Stimulated activated naive CD8-positive, alpha-beta T cell treated with anti-CD3 and anti-CD28 coated beads, Interleukin-15, Interleukin-2, amounts not matched to agents 100 U/mL and 50 U/mL, for 24 hours (primary cell): ENCODE measurements around the gene AFF4.
A peak's percentile ranks its signal among the peaks of the same experiment; 100 is the strongest.
"Not testable (repeated sequence)": the region's sequence is repeated elsewhere in the genome, so short reads cannot be mapped to it uniquely, and the experiment has no call there.

Source experiments
- ATAC-seq: fragments of 150-1000 bp; cut with Tn5 transposase; one replicate; pipeline ENCODE4 v1.10.0; 2021
- DNase-seq: peaks from one replicate; pipeline ENCODE4 v3.0.0; 2021

Gene AFF4

GRCh38 chr5:132886064-132886823 is 77.2 kb downstream of the AFF4 start:
- DNase-seq: no peak
- ATAC-seq: no peak

DNA sequence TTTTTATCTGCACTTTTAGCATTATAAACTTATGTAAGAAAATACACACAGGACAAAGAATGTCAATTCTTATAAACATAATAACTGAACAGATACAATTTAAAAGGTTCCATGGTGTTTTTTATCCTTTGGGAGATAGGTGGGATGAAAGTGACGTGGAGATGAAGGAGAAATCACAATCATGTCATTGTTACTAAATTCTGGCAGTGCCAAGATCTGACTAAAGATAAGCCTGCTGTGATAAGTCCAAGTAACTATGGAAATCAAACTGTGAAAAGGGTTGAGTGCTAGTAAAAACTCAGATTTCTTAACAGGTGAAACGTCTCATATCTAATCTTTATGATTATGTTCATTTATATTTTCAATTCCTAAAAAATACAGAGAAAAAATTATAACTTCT is 78.9 kb downstream of the AFF4 start:
- ATAC-seq: no peak
- no peak for DNase-seq

DNA sequence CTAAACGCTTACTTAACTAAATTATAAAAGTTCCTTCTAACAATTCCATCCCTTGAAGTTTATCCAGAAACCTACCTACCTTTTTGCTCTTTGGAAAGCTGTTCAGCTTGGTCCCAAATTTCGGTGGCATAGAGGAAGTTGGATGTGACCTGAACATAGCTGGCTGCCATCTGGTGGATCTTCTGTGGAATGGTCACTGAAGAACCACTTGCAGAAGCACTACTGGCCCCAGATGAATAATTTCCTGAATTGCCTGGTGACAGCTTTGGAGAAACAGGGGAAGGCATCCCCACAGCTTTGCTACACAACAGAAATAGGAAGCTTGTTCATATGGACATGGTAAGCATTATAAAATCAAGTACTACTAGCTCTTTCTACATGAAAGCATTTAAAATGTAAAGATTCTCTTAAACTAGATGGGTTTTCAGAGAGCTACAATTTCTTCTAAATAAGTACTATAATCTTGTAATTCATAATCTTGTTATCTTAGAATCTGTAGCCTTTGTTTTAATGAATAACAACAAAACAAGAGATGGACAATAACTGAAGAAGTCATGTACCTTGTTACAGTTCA is 80.1 kb downstream of the AFF4 start:
- ATAC-seq (peak; percentile 46), DNase-seq (peak; percentile 16)

GRCh38 chr5:132877938-132878337 is 85.5 kb downstream of the AFF4 start:
- no peak for ATAC-seq
- no peak for DNase-seq

- ATAC-seq: no peak
These were observed 86.0 kb downstream of the AFF4 start for GRCh38 chr5:132877466-132877865.

GRCh38 chr5:132876020-132876759 is 87.2 kb downstream of the AFF4 start:
- DNase-seq: no peak
- no peak for ATAC-seq

More at GRCh38 chr5:132877466-132877865, 86.0 kb downstream of the AFF4 start:
- DNase-seq: no peak

GRCh38 chr5:132873930-132874271 is 89.5 kb downstream of the AFF4 start:
- DNase-seq (no peak), ATAC-seq (no peak)

- ATAC-seq (no peak), DNase-seq (no peak)
These were observed 90.1 kb downstream of the AFF4 start, which contains the start of gene LEAP2 for GRCh38 chr5:132873119-132873929. Gene LEAP2 (plus strand): TSS chr5:132873668. CDS start chr5:132873695, 27 bp downstream.

GRCh38 chr5:132872788-132873118 is 90.7 kb downstream of the AFF4 start:
- ATAC-seq (no peak), DNase-seq (no peak)

GRCh38 chr5:132871459-132872284 is 91.8 kb downstream of the AFF4 start:
- no peak for DNase-seq
- ATAC-seq: no peak

GRCh38 chr5:132870801-132871200 is 92.6 kb downstream of the AFF4 start:
- ATAC-seq (no peak), DNase-seq (no peak)

GRCh38 chr5:132868754-132869153 is 94.7 kb downstream of the AFF4 start:
- no peak for ATAC-seq
- DNase-seq: no peak

- DNase-seq: no peak
- ATAC-seq: no peak
These were observed 96.4 kb downstream of the AFF4 start for GRCh38 chr5:132867046-132867451.

GRCh38 chr5:132866342-132867045 is 96.9 kb downstream of the AFF4 start, which contains the start of the genes GDF9 and UQCRQ:
Gene GDF9 (minus strand): TSS chr5:132866469. CDS start chr5:132864533, 1,936 bp downstream.
Gene UQCRQ (plus strand): TSS chr5:132866642. CDS start chr5:132866882, 240 bp downstream.
- peak; percentile 91 for DNase-seq
- peak; percentile 100 for ATAC-seq

DNA sequence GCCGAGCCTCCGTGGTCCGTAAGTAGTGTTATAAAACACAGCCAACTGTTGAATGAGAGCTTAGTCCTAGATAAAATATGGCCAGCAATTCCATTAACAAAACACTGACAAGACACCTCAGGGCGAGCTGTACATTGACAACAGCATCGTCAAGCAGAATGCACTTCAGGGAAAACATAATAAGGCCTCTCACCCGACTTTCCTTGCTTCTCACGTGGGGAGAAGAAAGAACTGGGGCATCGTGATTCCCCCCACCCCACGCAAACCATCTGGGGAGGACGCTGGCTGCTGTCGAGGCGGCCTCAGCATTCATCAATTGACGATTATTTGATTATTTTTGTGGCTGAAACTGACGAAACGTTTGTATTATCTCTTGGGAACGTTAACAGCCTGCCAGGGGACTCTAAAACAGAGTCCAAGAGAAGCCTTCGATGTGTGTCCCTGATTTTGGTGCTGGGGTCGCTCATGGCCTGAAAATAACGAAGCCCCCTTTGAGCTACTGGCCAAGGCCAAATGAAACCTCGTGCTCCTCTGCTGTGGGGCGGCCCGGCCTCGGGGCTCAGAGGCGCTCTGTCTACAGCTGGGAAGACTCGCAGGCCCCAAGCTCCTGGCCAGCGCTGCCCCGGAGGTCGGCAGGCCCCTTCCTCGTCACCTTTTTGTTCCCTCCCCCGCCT is 97.6 kb downstream of the AFF4 start:
- ATAC-seq (peak; percentile 35), DNase-seq (no peak)

- no peak for DNase-seq
- no peak for ATAC-seq
These were observed 102.7 kb downstream of the AFF4 start for GRCh38 chr5:132860742-132861141.

GRCh38 chr5:132859889-132860437 is 103.5 kb downstream of the AFF4 start:
- ATAC-seq: no peak
- DNase-seq: no peak

- no peak for ATAC-seq
- DNase-seq: no peak
These were observed 107.4 kb downstream of the AFF4 start for GRCh38 chr5:132856011-132856410.

DNA sequence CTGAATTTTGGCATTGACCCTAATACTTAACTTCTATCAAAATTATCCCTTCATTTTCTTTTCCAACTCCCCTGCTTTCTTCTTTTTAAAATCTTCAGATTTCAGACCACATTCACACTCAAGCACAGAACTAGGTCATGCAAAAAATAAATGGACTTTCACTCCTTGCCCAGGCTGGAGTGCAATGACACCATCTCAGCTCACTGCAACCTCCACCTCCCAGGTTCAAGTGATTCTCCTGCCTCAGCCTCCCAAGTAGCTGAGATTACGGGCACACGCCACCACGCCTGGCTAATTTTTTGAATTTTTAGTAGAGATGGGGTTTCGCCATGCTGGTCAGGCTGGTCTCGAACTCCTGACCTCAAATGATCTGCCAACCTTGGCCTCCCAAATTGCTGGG is 108.4 kb downstream of the AFF4 start:
- ATAC-seq, DNase-seq: not testable (repeated sequence)

DNA sequence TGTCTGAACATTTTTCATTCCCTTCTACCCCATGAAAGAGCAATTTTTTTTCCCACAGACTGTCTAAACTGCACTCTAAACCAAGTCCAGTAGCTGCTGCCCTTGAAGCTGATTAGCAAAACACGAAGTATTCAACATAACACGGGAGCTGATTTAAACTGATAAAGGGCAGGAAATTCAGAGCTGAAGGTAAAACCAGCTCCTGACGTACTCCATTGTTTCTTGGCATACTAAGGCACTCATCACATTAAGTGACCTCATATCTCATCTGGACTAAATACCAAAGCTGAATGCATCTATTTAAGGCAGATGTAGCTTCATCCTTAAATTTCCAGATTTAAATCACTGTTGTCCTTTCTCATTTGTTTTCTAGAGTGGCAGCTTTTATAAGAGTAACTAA is 109.1 kb downstream of the AFF4 start:
- DNase-seq (no peak), ATAC-seq (no peak)
